HG02970 (cell line): ENCODE measurements around the gene RP9.
"Not testable (repeated sequence)": the region's sequence is repeated elsewhere in the genome, so short reads cannot be mapped to it uniquely, and the experiment has no call there.

ENCODE experiments used
- ATAC-seq: cut with Tn5 transposase; IDR thresholded peaks from one replicate; pipeline ENCODE4 v1.9.1; 2021; ENCODE audit warnings: mild to moderate bottlenecking, moderate library complexity, moderate number of reproducible peaks; ENCODE audit not compliant: unreplicated experiment, low FRiP score

The RP9 gene

GRCh38 chr7:33107136-33108066 lies 1.8 kb downstream of the RP9 start:
- no peak for ATAC-seq

- no peak for ATAC-seq
Observed at GRCh38 chr7:33101906-33102305, 7.3 kb downstream of the RP9 start.

GRCh38 chr7:33100770-33101169 lies 8.4 kb downstream of the RP9 start:
- ATAC-seq = no peak

- no peak for ATAC-seq
Observed at GRCh38 chr7:33099154-33099940, 9.9 kb downstream of the RP9 start.

GRCh38 chr7:33094745-33095275 lies 14.4 kb downstream of the RP9 start:
- ATAC-seq = not testable (repeated sequence)

- ATAC-seq = no peak
Observed at GRCh38 chr7:33093266-33093665, 15.9 kb downstream of the RP9 start.

- no peak for ATAC-seq
Observed at GRCh38 chr7:33091641-33092191, 17.5 kb downstream of the RP9 start.

GRCh38 chr7:33091111-33091531 lies 18.1 kb downstream of the RP9 start:
- ATAC-seq = no peak

GRCh38 chr7:33089142-33089541 lies 20.1 kb downstream of the RP9 start:
- no peak for ATAC-seq

- no peak for ATAC-seq
Observed at GRCh38 chr7:33087858-33088257, 21.3 kb downstream of the RP9 start.

GRCh38 chr7:33087356-33087755 lies 21.8 kb downstream of the RP9 start:
- ATAC-seq = no peak

- ATAC-seq = no peak
Observed at GRCh38 chr7:33079763-33080690, 29.2 kb downstream of the RP9 start.

- no peak for ATAC-seq
Observed at GRCh38 chr7:33079096-33079495, 30.1 kb downstream of the RP9 start.

GRCh38 chr7:33076737-33077136 lies 32.5 kb downstream of the RP9 start:
- no peak for ATAC-seq

- no peak for ATAC-seq
Observed at GRCh38 chr7:33075818-33076518, 33.2 kb downstream of the RP9 start.

- no peak for ATAC-seq
Observed at GRCh38 chr7:33073243-33073642, 36.0 kb downstream of the RP9 start.

- ATAC-seq = no peak
Observed at GRCh38 chr7:33072471-33072870, 36.7 kb downstream of the RP9 start.

GRCh38 chr7:33070831-33071230 lies 38.4 kb downstream of the RP9 start:
- no peak for ATAC-seq

GRCh38 chr7:33070277-33070676 lies 38.9 kb downstream of the RP9 start:
- ATAC-seq = no peak
